Glutamatergic neuron (in vitro differentiated cells): ENCODE results near the gene WDR70. TPM values are rescaled to one million over a fixed set of nuclear protein-coding genes. Genes with fewer than 3 reads are reported as not detected.

Experiments used
- DNase-seq: peaks from one replicate; pipeline ENCODE4 v3.0.0; 2022
- H3K27ac Mint-ChIP-seq: one replicate; pipeline ENCODE4 v1.8.0; 2020; ENCODE audit warnings: mild to moderate bottlenecking, mixed read lengths, inconsistent platforms; ENCODE audit not compliant: unreplicated experiment
- H3K27me3 Mint-ChIP-seq: one replicate; pipeline ENCODE4 v1.8.0; 2020; ENCODE audit warnings: mild to moderate bottlenecking, moderate library complexity, mixed read lengths, inconsistent platforms; ENCODE audit not compliant: unreplicated experiment
- H3K36me3 Mint-ChIP-seq: one replicate; pipeline ENCODE4 v1.8.0; 2020; ENCODE audit warnings: mild to moderate bottlenecking, mixed read lengths, inconsistent platforms; ENCODE audit not compliant: unreplicated experiment
- H3K4me1 Mint-ChIP-seq: one replicate; pipeline ENCODE4 v1.8.0; 2020; ENCODE audit warnings: mild to moderate bottlenecking, low read depth, mixed read lengths, inconsistent platforms; ENCODE audit not compliant: unreplicated experiment
- H3K4me3 Mint-ChIP-seq: one replicate; pipeline ENCODE4 v1.8.0; 2020; ENCODE audit warnings: mild to moderate bottlenecking, mixed read lengths, inconsistent platforms; ENCODE audit not compliant: unreplicated experiment
- H3K9me3 Mint-ChIP-seq: one replicate; pipeline ENCODE4 v1.8.0; 2020; ENCODE audit warnings: mild to moderate bottlenecking, moderate library complexity, mixed read lengths, inconsistent platforms; ENCODE audit not compliant: unreplicated experiment
- CTCF ChIP-seq: fragments of 200-600 bp; sonication (generic); IDR thresholded peaks from one replicate; pipeline ENCODE4 v1.5.0; 2021; ENCODE audit not compliant: partially characterized antibody, unreplicated experiment
- total RNA-seq: library from RNA; stranded (reverse); fragmentation: NEBNext Ultra II Directional; extraction: Animal tissue kit (Norgen Biotek cat#: 25700); gene quantifications from one replicate; pipeline ENCODE4 v1.2.1, GENCODE V29; 2021; ENCODE audit not compliant: unreplicated experiment

Gene WDR70
- total RNA-seq, 1 donor from 2014 or later = 38.1 TPM

GRCh38 chr5:37717276-37717612 is 338.1 kb downstream of the WDR70 start:
- H3K27ac Mint-ChIP-seq = no peak overlapping the region
- peaks cover 8% of the 10 kb centered on the region for H3K4me1 Mint-ChIP-seq

GRCh38 chr5:37717613-37718431 is 338.7 kb downstream of the WDR70 start:
- TF ChIP-seq CTCF = no peak
- H3K9me3 Mint-ChIP-seq = no peaks in the 10 kb centered on the region
- H3K27me3 Mint-ChIP-seq = no peaks in the 10 kb centered on the region
- H3K36me3 Mint-ChIP-seq = no peaks in the 10 kb centered on the region
- peaks cover 10% of the 10 kb centered on the region for H3K4me1 Mint-ChIP-seq
- H3K27ac Mint-ChIP-seq = no peak overlapping the region
- DNase-seq = peak; percentile 19
- H3K4me3 Mint-ChIP-seq = no peak overlapping the region

More at GRCh38 chr5:37717276-37717612, 338.1 kb downstream of the WDR70 start:
- TF ChIP-seq CTCF = no peak
- Mint-ChIP-seq H3K36me3 (no peaks in the 10 kb centered on the region), H3K4me3 (no peak overlapping the region), H3K27me3 (no peaks in the 10 kb centered on the region), H3K9me3 (no peaks in the 10 kb centered on the region)
- no peak for DNase-seq

GRCh38 chr5:37720550-37720952 is 341.4 kb downstream of the WDR70 start:
- Mint-ChIP-seq H3K27me3 (no peaks in the 10 kb centered on the region), H3K4me1 (peaks cover 10% of the 10 kb centered on the region), H3K27ac (peak overlapping the region; percentile 37), H3K4me3 (no peak overlapping the region), H3K36me3 (no peaks in the 10 kb centered on the region), H3K9me3 (no peaks in the 10 kb centered on the region)
- DNase-seq = no peak
- TF ChIP-seq CTCF = no peak

DNA sequence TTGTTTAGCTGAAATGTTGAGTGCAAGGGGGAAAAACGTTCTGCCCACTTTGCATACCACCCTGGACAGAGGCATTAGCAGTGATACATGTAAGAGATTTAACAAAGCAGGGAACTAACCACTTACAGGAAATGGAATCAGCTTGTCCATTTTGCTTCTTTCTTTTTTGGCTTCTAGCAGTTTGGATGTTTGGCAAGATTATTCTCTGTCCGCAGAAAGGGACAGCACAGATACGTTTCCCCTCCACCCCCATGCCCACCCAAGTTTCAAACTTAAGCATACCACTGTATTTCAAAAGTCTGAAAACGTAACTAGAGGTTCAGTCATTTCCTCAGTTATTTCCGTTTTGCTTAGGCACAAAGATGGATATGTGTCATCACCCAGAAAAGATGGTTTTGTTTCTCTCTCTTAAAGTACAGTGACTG is 342.3 kb downstream of the WDR70 start:
- H3K9me3 Mint-ChIP-seq = no peaks in the 10 kb centered on the region
- H3K36me3 Mint-ChIP-seq = no peaks in the 10 kb centered on the region
- no peak overlapping the region for H3K4me3 Mint-ChIP-seq
- TF ChIP-seq CTCF = no peak
- H3K27ac Mint-ChIP-seq = no peak overlapping the region
- no peak for DNase-seq
- H3K4me1 Mint-ChIP-seq = peaks cover 10% of the 10 kb centered on the region
- no peaks in the 10 kb centered on the region for H3K27me3 Mint-ChIP-seq

DNA sequence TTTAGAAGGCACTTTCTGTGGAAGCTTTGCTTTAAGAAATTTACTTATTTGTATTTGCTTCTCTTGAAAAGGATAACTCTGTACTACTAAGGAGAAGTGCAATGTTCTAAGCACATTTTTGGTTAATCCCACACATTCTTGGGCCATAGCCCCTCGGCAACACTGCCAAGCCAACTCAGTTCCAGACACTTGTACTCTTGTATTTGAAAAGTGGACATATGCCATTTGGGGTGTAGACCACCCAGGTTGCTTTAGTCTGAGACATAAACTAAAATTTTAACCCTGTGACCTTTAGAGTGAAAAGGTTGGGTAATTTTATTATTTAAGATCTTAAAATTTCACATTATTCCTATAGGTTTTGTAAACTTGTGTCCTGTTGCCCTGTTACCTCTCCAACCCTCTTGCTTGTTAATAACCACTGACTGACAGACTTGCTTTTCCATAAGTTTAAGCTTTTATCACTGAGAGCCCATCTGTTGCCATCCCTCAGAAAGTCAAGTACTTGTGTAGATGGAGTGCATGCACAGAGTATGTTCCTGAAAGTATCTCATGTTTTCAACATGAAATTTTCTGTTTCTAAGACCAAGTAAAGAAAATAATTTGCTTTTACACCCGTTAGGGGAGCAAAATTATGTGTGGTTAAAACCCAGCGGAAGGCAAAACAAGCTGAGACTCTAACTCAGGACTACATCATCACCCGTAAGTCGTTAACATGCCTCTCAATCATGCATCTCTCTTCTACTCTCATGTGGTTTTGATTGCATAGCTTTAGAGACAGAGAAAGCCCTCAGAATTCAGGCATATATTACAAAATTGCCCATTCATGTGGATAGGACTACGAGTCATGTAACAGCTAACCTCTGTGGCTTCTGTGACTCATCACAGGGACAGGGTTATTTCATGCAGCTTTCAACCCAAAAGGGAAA is 343.4 kb downstream of the WDR70 start:
- H3K4me3 Mint-ChIP-seq = no peak overlapping the region
- H3K9me3 Mint-ChIP-seq = no peaks in the 10 kb centered on the region
- no peaks in the 10 kb centered on the region for H3K27me3 Mint-ChIP-seq
- peaks cover 10% of the 10 kb centered on the region for H3K4me1 Mint-ChIP-seq
- no peaks in the 10 kb centered on the region for H3K36me3 Mint-ChIP-seq
- no peak overlapping the region for H3K27ac Mint-ChIP-seq
- TF ChIP-seq CTCF = no peak
- DNase-seq = no peak
